Stimulated activated CD8-positive, alpha-beta memory T cell treated with anti-CD3 and anti-CD28 coated beads, Interleukin-15, amount 100 ng/mL, for 24 hours (primary cell): Measurements from ENCODE around the gene USO1.
"Not testable (repeated sequence)": the region's sequence is repeated elsewhere in the genome, so short reads cannot be mapped to it uniquely, and the experiment has no call there.

Experiments
- DNase-seq: peaks from one replicate; pipeline ENCODE4 v3.0.0-alpha.2; 2020; ENCODE audit warnings: low read depth

Gene USO1

DNA sequence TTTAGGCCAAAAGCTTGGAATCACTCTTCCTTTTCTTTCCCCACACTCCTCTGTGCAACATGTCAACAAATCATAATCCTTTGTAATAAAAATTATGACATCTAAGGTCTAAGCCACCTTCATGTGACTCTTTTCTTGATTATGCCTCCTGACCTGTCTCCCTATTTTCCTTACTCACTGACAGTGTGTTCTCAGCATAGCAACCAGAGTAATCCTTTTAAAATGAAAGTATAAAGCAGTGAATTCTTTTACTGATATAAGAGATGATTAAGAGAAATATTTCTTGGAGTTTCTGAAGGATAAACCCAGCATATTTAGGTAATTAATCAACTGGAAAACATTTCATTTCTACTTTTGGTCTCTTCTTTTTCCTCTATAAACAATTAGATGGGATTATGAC, 44.7 kb downstream of the USO1 start:
- DNase-seq: no peak

DNA sequence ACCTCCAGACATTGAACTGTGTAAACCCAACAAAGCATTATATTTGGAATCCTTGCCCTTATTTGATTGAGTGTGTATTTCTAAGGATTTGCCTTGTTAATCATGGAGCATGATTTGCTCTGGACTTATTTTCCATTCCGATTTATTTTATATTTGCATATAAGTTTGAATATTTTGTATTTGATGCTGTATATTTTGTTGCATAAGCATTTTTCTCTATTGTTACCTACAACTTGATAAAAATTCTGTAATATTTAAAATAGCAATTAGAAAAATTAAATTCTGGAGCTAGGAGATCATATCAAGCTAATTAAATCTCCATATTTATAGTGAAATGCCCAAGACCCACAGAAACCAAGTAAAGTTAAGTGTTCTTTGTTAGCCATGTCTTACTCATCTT, 47.2 kb downstream of the USO1 start:
- DNase-seq: no peak

DNA sequence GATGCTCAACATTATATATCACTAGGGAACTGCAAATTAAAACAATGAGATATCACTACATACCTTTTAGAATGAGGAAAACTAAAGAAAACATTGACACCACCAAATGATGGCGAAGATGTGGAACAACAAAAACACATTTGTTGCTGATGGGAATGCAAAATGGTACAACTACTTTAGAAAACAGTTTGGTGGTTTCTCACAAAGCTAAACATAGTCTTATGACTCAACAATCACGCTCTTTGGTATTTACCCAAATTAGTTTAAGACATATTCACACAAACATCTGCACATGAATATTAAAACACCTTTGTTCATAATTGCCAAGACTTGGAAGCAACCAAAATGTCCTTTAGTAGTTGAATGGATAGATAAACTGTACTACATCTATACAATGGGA, 53.2 kb downstream of the USO1 start:
- no peak for DNase-seq

DNA sequence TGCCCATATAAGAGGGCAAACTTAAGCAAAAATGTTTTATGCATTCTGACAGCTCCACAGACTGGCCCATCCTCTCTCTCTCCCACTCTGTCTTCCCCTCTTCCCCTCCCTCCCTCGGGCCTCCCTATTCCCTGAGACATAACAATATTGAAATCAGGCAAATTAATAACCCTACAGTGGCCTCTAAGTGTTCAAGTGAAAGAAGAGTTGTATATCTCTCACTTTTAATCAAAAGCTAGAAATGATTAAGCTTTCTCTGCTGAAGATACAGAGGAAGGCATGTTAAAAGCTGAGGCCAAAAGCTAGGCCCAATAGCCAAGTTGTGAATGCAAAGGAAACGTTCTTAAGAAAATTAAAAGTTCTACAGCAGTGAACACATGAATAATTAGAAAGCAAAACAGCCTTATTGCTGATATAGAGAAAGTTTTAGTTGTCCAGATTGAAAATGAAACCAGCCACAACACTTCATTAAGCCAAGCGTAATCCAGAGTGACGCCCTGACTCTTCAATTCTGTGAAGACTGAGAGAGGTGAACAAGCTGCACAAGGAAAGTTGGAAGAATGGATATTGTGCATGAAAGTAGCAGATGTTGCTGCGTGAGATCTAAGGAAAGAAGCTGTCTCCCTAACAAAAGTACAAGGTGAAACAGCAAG, 54.9 kb downstream of the USO1 start:
- no peak for DNase-seq

DNA sequence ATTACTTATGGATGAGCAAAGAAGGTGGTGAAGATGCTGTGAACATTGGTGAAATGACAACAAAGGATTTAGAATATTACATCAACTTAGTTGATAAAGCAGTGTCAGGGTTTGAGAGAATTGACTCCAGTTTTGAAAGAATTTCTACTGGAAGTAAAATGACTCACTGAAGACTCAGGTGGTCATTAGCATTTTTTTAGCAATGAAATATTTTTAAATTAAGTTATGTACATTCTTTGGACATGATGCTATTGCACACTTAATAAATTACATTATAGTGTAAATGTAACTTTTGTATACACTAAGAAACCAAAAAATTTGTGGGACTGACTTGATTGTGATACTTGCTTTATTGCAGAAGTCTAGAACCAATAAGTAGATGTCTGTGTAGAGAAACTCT, 56.9 kb downstream of the USO1 start:
- DNase-seq: no peak

DNA sequence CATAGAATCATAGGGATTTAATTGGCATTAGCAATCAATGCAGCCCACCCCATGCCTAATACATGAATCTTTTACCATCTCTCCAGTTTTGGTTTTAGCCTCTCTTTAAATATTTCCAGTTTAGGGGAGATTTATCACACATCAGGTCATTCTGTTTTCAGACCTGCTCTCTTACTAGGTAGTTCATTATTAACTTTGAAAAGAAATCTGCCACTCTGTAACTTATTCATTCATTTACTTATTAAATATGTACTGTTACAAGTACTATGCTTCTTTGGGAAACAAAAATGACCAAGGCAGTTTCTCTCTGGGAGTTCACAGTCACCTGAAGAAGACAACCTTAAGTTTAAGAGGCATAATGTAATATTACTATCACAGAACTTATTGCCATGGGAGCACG, 62.1 kb downstream of the USO1 start:
- no peak for DNase-seq

DNA sequence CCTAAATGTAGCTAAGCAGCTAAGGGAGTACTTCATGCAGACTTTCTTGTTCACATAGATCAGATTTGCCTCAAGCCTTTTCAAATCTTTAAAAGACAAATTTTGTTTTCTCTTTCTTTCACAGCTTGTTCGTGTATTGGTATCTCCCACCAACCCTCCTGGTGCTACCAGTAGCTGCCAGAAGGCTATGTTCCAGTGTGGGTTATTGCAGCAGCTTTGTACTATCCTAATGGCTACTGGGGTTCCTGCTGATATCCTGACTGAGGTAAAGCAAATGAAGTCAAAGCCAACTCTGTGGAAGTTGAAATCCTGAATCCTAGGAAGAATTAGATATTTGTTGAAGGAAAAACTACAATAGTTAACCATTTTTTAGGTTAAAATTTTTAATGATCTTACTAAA, 62.6 kb downstream of the USO1 start:
- DNase-seq: no peak

DNA sequence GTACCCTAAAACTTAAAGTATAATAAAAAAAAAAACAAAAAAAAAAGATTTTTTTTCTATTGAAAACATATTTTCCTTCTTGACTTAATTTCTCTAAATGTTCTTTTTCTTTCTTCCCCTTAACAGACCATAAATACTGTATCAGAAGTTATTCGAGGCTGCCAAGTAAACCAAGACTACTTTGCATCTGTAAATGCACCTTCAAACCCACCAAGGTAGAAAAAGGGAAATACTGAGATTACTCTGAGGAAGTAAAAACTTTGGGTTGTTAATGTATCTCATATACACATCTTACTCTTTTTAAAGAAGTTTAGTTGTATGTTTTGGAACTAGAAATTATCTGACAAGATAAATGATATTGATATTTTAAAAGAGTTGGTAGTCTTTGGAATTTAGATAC, 65.6 kb downstream of the USO1 start:
- DNase-seq: no peak

DNA sequence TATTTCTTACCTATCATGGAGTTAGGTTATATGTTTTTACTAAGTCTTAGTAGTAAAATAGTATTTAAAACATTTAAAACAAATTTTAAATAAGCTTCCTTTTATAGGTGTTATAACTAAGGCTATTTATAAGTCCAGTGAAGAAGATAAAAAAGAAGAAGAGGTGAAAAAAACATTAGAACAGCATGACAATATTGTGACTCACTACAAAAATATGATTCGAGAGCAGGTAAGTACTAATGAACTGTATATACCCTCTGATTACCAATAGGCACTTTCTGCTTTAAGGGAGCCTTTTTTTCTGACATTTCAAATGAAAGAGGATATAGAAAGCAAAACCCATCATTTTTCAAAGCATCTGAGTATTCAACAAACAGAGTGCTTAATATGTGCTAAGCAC, 76.6 kb downstream of the USO1 start:
- DNase-seq: no peak

DNA sequence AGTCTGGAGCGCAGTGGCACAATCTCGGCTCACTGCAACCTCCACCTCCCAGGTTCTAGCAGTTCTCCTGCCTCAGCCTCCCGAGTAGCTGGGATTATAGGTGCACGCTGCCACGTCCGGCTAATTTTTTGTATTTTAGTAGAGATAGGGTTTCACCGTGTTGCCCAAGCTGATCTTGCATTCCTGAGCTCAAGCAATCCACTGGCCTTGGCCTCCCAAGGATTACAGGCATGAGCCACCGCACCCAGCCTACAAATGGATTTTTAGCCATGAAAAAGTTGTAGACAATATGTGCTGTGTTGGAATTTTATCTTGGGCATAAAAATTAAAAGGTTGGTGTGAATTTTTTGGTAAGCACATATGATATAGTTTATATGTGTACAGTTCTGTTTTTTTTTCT, 81.7 kb downstream of the USO1 start:
- DNase-seq: not testable (repeated sequence)

DNA sequence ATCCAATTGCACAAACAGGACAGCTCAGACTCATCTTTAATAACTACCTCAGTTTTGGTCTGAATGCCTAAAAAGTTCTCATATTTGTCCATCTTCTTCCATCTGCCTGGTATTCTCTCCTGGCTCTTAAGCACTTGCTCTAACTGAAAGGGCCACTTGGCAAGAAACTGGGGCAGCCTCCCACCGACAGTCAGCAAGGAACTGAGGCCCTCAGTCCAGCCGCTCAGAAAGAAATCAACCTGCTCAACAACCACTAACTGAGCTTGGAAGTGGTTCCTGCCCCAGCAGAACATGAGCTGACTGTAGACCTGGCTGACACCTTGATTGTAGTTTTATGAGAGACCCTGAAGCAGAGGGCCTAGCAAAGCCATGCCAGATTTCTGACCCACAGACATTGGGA, 93.5 kb downstream of the USO1 start:
- no peak for DNase-seq

DNA sequence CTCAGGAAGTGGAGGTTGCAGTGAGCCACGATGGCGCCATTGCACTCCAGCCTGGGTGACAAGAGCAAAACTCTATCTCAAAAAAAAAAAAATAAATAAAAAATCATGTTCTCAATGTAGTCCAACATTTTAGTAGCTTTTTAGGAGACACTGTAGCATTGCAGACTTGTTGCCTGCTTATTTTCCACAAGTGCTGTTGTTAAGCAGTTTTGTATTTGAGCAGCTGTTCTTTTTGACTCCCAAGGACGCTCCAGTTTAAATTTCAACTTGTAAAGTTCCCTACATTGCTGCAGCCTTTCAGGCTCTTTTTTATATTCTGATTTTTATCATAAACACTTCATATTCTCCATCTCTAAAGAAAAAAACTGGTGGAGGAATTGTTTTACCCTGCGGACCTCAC, 94.7 kb downstream of the USO1 start:
- no peak for DNase-seq

DNA sequence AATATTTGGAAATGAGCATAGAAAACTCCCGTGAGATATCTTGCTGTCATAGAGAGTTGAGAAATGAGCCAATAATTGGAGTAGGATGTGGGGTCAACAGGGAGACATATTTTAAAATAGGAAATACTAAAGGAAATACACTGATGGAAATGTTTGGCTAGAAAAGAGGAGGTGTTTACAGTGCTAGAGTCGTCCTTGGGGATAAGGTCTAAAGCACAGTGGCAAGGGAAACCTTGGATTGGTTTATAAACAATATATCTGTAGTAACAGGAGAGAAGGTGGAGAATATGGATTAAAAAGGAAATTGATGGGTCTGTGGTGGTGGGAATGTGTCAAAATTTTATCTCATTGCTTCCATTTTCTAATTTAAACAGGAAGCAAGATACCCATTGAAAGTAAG, 95.8 kb downstream of the USO1 start:
- DNase-seq: no peak

DNA sequence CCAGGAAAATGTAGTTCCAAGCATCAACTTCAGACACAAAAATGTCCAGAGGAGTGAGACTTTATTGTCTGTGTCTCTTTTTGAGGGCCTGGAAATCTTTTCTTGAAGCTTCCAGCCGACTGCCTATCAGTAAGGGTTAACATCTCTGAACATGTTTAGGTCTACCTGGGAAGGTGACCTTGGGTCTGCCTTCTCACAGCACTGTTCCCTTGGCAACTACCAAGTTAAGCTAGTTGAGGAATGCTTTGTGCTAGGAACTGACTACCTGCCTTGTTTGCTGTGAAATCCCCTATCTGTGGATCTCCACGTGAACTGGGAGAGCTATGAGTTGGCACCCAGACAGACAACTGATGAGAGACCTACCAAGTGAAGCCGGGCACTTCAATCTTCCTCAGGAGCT, 96.3 kb downstream of the USO1 start:
- no peak for DNase-seq

DNA sequence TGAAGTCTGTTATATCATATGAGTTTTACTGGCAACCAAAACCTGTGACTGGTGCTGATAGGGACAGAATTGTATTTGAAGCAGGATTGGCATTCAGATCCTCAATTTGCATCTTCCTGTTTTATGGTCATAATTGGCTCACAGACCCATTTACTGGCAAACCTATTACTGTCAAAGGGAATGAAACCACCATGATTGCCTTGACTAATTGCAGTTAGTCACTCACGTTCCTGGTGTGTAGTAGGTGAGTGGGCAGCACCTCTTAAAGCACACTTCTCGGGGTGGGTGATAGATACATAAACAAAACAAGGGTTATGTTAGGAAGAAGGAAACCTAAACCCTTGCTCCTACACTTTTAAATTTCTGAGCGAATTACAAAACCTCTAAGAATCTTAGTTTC, 96.8 kb downstream of the USO1 start:
- DNase-seq: no peak

DNA sequence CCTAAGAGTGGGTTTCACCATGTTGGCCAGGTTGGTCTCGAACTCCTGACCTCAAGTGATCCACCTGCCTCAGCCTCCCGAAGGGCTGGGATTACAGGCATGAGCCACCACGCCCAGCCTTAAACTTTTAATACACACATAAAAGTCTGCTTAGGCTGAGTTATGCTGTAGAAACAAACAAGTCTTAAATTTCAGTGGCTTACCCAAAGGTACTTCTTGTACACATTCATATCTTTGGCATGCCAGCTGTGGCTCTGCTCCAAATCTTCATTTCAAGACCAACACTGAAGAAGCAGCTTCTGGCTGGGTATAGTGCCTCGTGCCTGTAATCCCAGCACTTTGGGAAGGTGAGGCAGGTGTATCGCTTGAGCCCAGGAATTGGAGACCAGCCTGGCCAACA, 97.6 kb downstream of the USO1 start:
- DNase-seq: no peak

DNA sequence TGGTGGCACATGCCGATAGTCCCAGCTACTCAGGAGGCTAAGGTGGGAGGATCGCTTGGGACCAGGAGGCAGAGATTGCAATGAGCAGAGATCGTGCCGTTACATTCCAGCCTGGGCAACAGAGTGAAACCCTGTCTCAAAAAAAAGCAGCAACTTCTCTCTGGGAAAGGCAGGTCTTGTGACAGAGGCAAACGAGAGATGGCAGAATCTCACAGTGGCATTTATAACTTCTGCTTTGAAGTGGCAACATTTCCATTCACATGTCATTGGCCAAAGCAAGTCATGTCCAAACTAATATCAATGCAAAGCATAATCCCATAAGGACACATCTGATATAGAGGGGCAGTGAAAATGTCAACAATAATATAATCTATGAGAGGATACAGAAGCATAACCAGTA, 98.0 kb downstream of the USO1 start:
- no peak for DNase-seq

DNA sequence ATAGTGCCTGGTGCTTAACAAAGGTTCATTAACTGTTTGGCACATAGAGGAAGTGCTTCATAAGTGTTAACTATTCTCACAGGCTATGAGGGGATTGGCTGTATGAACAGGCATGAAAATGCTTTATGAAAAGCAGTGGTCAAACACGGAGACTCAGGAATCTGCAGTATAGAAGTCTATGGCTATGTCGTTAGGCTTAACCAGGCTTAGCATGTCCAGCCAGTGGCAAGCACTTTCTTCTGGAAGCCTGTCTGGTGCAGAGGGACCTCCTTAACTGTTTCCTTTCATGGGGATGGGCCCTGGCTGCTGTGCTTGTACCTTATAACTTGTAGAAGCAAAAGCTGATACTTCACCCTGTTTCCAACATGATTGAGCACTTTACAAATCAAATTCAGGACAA, 99.4 kb downstream of the USO1 start:
- no peak for DNase-seq

DNA sequence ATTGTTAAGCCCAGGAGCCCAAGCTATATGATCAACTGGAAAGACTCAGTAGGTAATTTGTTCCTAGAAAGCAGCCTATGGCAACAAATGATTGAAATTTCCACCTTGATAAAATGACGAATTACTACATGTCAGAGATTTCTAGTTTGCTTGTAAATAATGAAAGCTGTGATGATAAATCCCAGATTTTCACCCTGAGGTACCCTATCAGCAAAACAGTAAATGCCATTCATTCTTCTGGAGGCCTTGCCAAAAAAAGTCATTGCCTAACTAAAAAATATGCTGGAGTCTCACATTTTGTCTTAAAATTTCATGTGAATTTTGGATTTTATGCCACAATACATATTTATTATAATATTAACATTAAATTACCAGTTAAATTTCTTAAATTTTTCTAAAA, 106.5 kb downstream of the USO1 start:
- no peak for DNase-seq

DNA sequence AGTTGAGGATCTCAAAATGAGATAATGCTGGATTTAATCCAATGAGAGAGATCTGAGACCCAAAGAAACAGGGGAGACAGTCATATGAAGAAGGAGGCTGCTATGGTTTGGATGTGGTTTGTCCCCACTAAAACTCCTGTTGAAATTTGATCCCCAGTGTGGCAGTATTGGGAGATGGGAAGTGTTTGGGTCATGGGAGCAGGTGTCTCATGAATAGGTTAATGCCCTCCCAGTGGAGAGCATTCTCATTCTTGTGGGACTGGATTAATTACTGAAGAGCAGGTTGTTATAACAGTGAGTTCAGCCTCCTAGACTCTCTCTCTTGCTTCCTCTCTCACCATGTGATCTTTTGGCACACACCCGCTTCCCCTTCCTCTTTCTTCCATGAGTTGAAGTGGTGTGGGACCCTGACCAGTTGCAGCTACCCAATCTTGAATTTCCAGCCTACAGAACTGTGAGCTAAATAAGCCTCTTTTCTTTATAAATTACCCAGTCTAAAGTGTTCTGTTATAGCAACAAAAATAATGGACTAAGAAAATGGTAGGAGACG, 107.6 kb downstream of the USO1 start:
- no peak for DNase-seq

DNA sequence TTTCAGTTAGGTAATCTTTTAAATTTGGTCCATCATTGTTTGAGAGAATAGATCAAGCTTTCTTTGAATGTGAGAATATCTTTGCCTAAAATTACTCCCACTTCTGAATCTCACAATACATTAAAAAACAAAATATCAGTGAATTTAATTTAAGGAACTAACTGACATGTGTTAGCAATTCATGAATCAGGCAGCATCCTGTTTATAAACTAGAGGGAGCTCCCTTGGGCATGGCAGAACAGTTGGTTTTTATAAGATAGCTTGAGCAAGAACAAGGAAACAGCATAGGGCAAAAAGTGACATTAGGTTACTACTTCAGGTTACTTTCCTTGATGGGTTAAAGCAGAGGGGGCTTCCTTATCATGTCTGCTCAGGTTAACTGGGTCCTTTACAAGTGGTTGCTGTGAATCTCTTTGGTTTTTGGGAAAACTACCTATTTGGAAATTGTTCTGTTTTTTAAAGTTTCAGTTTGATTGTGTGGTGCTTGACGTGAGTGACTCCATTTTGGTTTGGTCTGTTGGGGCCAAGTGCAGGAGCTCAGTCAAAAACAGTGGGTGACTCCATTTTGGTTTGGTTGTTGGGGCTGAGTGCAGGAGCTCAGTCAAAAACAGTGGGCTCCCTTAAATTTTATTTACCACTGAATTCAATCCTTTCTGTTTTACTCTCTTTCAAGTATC, 109.9 kb downstream of the USO1 start:
- no peak for DNase-seq

DNA sequence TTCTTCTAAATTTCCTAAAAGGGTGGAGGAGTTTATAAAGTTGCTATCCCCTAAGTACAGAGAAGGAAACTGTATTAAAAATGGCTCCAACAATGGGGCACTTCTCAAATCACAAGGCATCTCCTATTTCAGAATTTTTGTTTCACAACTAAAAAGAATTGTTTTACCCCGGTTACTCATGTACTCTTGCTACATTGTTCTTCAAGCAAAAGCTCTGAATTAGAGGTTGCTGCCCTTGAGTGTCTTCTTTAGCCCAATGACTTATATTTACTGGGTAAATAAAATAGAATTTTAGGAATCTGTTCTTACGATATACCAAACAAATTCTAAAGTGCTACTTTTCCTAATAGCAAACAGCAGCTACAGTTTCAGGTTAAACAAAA, 110.4 kb downstream of the USO1 start:
- no peak for DNase-seq

DNA sequence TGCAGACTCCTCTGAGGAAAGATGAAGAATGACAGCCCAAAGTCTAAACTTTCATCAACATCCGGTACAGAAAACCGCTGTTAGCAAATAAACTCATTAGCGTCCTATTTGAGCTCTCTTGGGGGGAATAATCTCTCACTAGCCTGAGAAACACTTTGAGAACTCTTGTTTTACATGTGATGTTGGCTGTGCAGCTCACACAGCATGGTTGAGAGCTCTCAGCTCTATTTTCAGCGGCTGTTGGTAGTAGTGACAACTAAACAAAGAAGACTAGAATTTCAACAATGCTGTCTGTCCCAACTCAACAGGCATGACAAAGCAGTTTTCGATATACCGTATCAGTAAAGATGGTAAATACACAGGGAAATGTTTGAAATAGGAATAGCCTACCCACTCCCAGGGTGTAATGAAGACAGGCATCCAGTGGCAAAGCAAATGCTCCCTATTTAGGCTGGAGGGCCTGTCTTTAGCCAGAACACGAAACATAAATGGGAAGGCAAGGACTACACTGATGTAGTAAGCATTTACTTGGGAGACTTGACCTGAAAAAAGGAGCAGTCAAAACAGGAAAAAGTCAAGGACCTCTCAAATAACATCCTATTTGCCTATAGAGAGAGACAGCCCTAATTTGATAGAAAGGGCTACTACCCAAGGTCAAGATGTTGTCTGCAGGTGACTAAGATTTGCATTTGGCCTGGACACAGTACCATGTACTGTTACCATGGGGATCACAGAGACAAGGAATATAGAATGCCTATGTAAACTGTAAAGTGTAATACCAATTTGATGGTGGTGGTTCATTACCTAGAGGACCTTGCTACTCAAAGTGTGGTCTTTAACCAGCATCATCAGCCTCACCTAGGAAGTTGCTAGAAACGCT, 117.5 kb downstream of the USO1 start:
- no peak for DNase-seq
